ENCODE results near the gene COL28A1. TPM values are rescaled to one million over a fixed set of nuclear protein-coding genes. Genes with fewer than 3 reads are reported as not detected.

Gene COL28A1
- total and polyA plus RNA-seq, 8 donors: 0.73 to 2.8 (median 2.1) TPM

DNA sequence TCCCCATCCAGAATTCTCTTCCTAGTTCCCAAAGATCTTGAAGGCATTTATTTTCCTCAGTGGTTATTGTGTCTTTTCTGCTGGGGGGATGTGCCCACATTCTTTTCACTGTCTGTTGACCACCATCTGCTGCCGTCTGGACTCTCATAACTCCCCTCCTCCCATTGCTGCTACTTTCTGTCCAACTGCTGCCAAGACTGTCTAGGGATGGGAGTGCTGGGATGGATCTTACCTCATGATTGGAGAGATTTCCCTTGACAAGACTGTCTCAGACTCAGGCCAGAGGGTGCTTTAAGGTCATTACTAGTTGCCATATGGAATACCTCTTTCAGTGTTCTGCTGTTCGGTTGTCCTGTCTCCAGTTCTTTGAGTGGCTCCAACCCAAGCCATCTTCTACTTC, 211.8 kb downstream of the COL28A1 start:
- Histone ChIP-seq H3K27ac (no peak overlapping the region), H3K4me3 (no peak overlapping the region), H3K4me1 (no peaks in the 10 kb centered on the region), H3K9me3 (no peaks in the 10 kb centered on the region), H3K36me3 (no peaks in the 10 kb centered on the region), H3K27me3 (no peaks in the 10 kb centered on the region)
- DNase-seq (no peak), ATAC-seq (no peak)
- intact Hi-C loops (cut with DNase I): no loop called here
- TF ChIP-seq, protein P1, sequence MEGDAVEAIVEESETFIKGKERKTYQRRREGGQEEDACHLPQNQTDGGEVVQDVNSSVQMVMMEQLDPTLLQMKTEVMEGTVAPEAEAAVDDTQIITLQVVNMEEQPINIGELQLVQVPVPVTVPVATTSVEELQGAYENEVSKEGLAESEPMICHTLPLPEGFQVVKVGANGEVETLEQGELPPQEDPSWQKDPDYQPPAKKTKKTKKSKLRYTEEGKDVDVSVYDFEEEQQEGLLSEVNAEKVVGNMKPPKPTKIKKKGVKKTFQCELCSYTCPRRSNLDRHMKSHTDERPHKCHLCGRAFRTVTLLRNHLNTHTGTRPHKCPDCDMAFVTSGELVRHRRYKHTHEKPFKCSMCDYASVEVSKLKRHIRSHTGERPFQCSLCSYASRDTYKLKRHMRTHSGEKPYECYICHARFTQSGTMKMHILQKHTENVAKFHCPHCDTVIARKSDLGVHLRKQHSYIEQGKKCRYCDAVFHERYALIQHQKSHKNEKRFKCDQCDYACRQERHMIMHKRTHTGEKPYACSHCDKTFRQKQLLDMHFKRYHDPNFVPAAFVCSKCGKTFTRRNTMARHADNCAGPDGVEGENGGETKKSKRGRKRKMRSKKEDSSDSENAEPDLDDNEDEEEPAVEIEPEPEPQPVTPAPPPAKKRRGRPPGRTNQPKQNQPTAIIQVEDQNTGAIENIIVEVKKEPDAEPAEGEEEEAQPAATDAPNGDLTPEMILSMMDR (IDR thresholded peaks at IDR 0.05): no peak

- DNase-seq (no peak), ATAC-seq (peak; percentile 93)
- intact Hi-C loops (cut with DNase I): no loop called here
- Histone ChIP-seq H3K36me3 (no peaks in the 10 kb centered on the region), H3K27me3 (no peaks in the 10 kb centered on the region), H3K4me3 (no peak overlapping the region), H3K27ac (no peak overlapping the region), H3K9me3 (no peaks in the 10 kb centered on the region), H3K4me1 (no peaks in the 10 kb centered on the region)
- TF ChIP-seq, protein P1 (IDR thresholded peaks at IDR 0.05): no peak
Measured at GRCh38 chr7:7323352-7323751, 212.3 kb downstream of the COL28A1 start.

DNA sequence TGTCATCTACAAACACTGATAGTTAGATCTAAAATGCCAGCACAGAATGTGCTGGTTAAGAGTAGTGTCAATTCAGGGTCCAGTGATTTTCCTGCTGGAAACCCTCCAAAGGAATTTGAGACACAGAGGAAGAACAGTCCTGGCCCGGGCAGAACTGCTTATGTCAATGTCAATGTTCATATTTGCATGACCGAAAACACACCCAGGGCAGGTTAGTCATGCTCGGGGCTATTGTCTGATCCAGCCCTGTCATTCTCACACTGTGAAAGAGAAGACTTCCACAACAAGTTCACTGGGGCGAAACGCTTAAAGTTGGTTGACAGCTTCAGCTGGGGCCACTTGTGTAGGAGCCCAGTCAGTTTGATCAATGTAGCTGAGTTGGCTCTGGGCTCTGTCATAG, 214.0 kb downstream of the COL28A1 start:
- Histone ChIP-seq H3K27me3 (no peaks in the 10 kb centered on the region), H3K4me1 (no peaks in the 10 kb centered on the region), H3K9me3 (no peaks in the 10 kb centered on the region), H3K36me3 (no peaks in the 10 kb centered on the region), H3K27ac (no peak overlapping the region), H3K4me3 (no peak overlapping the region)
- no peak for DNase-seq
- ATAC-seq: no peak
- intact Hi-C loops (cut with DNase I): no loop called here
- TF ChIP-seq, protein P1 (IDR thresholded peaks at IDR 0.05): no peak

- no peak overlapping the region for H3K4me3 ChIP-seq
- H3K36me3 ChIP-seq: no peaks in the 10 kb centered on the region
- DNase-seq (no peak), ATAC-seq (no peak)
- H3K27ac ChIP-seq: no peak overlapping the region
- no peaks in the 10 kb centered on the region for H3K27me3 ChIP-seq
- no peaks in the 10 kb centered on the region for H3K9me3 ChIP-seq
- H3K4me1 ChIP-seq: no peaks in the 10 kb centered on the region
- intact Hi-C loops (cut with DNase I): no loop called here
- TF ChIP-seq, protein P1 (IDR thresholded peaks at IDR 0.05): no peak
Measured at GRCh38 chr7:7318601-7319000, 217.1 kb downstream of the COL28A1 start.

GRCh38 chr7:7317850-7318249, 217.8 kb downstream of the COL28A1 start:
- Histone ChIP-seq H3K36me3 (no peaks in the 10 kb centered on the region), H3K4me1 (no peaks in the 10 kb centered on the region), H3K27ac (no peak overlapping the region), H3K4me3 (no peak overlapping the region), H3K9me3 (no peaks in the 10 kb centered on the region), H3K27me3 (no peaks in the 10 kb centered on the region)
- ATAC-seq (no peak), DNase-seq (no peak)
- intact Hi-C loops (cut with DNase I): no loop called here
- TF ChIP-seq, protein P1 (IDR thresholded peaks at IDR 0.05): no peak
